HepG2 (cell line): ENCODE measurements around the gene SLC38A3. TPM values are rescaled to one million over a fixed set of nuclear protein-coding genes. Genes with fewer than 3 reads are reported as not detected.

ENCODE experiments used
- ARNT2 ChIP-seq: sonication (generic); formaldehyde crosslinking; IDR thresholded peaks from 2 replicates; pipeline ENCODE4 v1.8.0; 2022; ENCODE audit warnings: mild to moderate bottlenecking, low read depth, missing genetic modification reagents, moderate library complexity
- EHMT2 ChIP-seq: fragments of 200-600 bp; sonication (generic); IDR thresholded peaks from 2 replicates; pipeline ENCODE4 v1.7.0; 2017; ENCODE audit warnings: antibody characterized with exemption, low read depth, low read length, borderline replicate concordance
- GTF2F1 ChIP-seq: fragments of 150-350 bp; IDR thresholded peaks from 2 replicates; pipeline ENCODE4 v1.6.1; 2014; ENCODE audit warnings: low read length
- HBP1 ChIP-seq: IDR thresholded peaks from 2 replicates; pipeline ENCODE4 v1.6.1; 2016; ENCODE audit warnings: low read depth, control low read depth
- HNRNPK ChIP-seq: fragments of 200-400 bp; formaldehyde crosslinking; IDR thresholded peaks from 2 replicates; pipeline ENCODE4 v1.6.1; 2018; ENCODE audit warnings: low read length, low read depth, moderate library complexity, mild to moderate bottlenecking; ENCODE audit not compliant: poor library complexity, severe bottlenecking
- KLF6 ChIP-seq: IDR thresholded peaks from 2 replicates; pipeline ENCODE4 v1.8.0; 2016; ENCODE audit warnings: missing biosample characterization, missing genetic modification reagents
- MEIS2 ChIP-seq: sonication (generic); formaldehyde crosslinking; IDR thresholded peaks from 2 replicates; pipeline ENCODE4 v1.9.0; 2021; ENCODE audit warnings: mild to moderate bottlenecking, missing genetic modification reagents
- MXD4 ChIP-seq: IDR thresholded peaks from 2 replicates; pipeline ENCODE4 v1.6.1; 2016; ENCODE audit warnings: mild to moderate bottlenecking, missing biosample characterization, missing genetic modification reagents
- NCOR1 ChIP-seq: fragments of 200-600 bp; sonication (generic); IDR thresholded peaks from 2 replicates; pipeline ENCODE4 v1.7.0; 2017; ENCODE audit warnings: antibody characterized with exemption, low read length, borderline replicate concordance
- NR2F2 ChIP-seq: IDR thresholded peaks from 2 replicates; pipeline ENCODE4 v1.6.1; 2012; ENCODE audit warnings: low read depth, inconsistent platforms, borderline replicate concordance
- PAWR ChIP-seq: sonication (generic); formaldehyde crosslinking; IDR thresholded peaks from 2 replicates; pipeline ENCODE4 v1.4.0; 2020; ENCODE audit warnings: missing genetic modification reagents, mild to moderate bottlenecking, borderline replicate concordance
- SKIL ChIP-seq: sonication (generic); formaldehyde crosslinking; IDR thresholded peaks from 2 replicates; pipeline ENCODE4 v1.8.0; 2022; ENCODE audit warnings: missing genetic modification reagents, mild to moderate bottlenecking, moderate library complexity, borderline replicate concordance
- SUZ12 ChIP-seq: fragments of 150-350 bp; IDR thresholded peaks from 2 replicates; pipeline ENCODE4 v1.6.1; 2014; ENCODE audit warnings: low read depth, low read length
- TAF15 ChIP-seq: fragments of 200-400 bp; formaldehyde crosslinking; IDR thresholded peaks from one replicate; pipeline ENCODE4 v1.6.1; 2018; ENCODE audit warnings: mild to moderate bottlenecking, low read depth, low read length; ENCODE audit not compliant: poor library complexity, severe bottlenecking
- TERF1 ChIP-seq: sonication (generic); formaldehyde crosslinking; IDR thresholded peaks from 2 replicates; pipeline ENCODE4 v1.8.0; 2022; ENCODE audit warnings: mild to moderate bottlenecking, missing genetic modification reagents, moderate library complexity
- TFAP4 ChIP-seq: sonication (generic); IDR thresholded peaks from 2 replicates; pipeline ENCODE4 v1.6.1; 2016; ENCODE audit warnings: low read depth, borderline replicate concordance
- ZBTB3 ChIP-seq: sonication (generic); formaldehyde crosslinking; IDR thresholded peaks from 2 replicates; pipeline ENCODE4 v1.4.0; 2020; ENCODE audit warnings: low read depth, mild to moderate bottlenecking, moderate library complexity, missing genetic modification reagents, borderline replicate concordance
- ZBTB42 ChIP-seq: sonication (generic); formaldehyde crosslinking; IDR thresholded peaks from 2 replicates; pipeline ENCODE4 v1.5.0; 2020; ENCODE audit warnings: mild to moderate bottlenecking, missing genetic modification reagents
- ZFX ChIP-seq: sonication (generic); formaldehyde crosslinking; IDR thresholded peaks from 2 replicates; pipeline ENCODE4 v1.4.0; 2020; ENCODE audit warnings: mild to moderate bottlenecking, low read depth, missing genetic modification reagents, moderate library complexity
- ZFY ChIP-seq: sonication (generic); formaldehyde crosslinking; IDR thresholded peaks from 2 replicates; pipeline ENCODE4 v1.4.0; 2020; ENCODE audit warnings: missing genetic modification reagents
- ZMAT3 ChIP-seq: sonication (generic); formaldehyde crosslinking; conservative IDR thresholded peaks from 2 replicates; pipeline ENCODE4 v1.7.0; 2021; ENCODE audit warnings: missing genetic modification reagents
- ZNF326 ChIP-seq: sonication (generic); formaldehyde crosslinking; IDR thresholded peaks from 2 replicates; pipeline ENCODE4 v1.4.0; 2020; ENCODE audit warnings: missing genetic modification reagents, borderline replicate concordance
- ZNF543 ChIP-seq: sonication (generic); formaldehyde crosslinking; IDR thresholded peaks from 2 replicates; pipeline ENCODE4 v1.4.0; 2020; ENCODE audit warnings: mild to moderate bottlenecking, missing genetic modification reagents
- ZNF883 ChIP-seq: sonication (generic); formaldehyde crosslinking; IDR thresholded peaks from 2 replicates; pipeline ENCODE4 v1.5.1; 2020; ENCODE audit warnings: mild to moderate bottlenecking, missing genetic modification reagents; ENCODE audit errors: not compliant biosample characterization
- polyA plus RNA-seq, 8 experiments: library from polyadenylated mRNA; depleted of rRNA in 3 of 8; stranded (reverse) in 7 of 8; unstranded in 1 of 8; fragments of >200 nt; fragmentation: Illumina TruSeq in 4 of 8; extraction: Trizol in 4 of 8; gene quantifications; 2 replicates each; pipeline versions ENCODE4 v1.2.1 to v1.2.3, GENCODE V29; 2011 to 2016; ENCODE audit warnings: low read depth in 4 of 8, missing spikeins in 1 of 8, mixed read lengths in 1 of 8; ENCODE audit not compliant: insufficient read depth in 1 of 8
- total RNA-seq, 5 experiments: library from RNA; depleted of rRNA; stranded (reverse); fragments of >200 nt; fragmentation: Illumina TruSeq; extraction: Trizol; gene quantifications; 2 replicates each; pipeline ENCODE4 v1.2.3, GENCODE V29; 2016; ENCODE audit warnings: low read depth in 1 of 5

The SLC38A3 gene
- total and polyA plus RNA-seq, 2 of the 13 experiments (the other 11 are each of a cell fraction or from before 2014, with no cell fraction given) = 29.8 to 164 TPM

GRCh38 chr3:50245831-50246516 is 40.9 kb downstream of the SLC38A3 start (continued):
- no peak for TF ChIP-seq ZNF543
- no peak for TF ChIP-seq SUZ12
- TF ChIP-seq ZNF883 = no peak
- TF ChIP-seq GTF2F1 = no peak
- no peak for TF ChIP-seq EHMT2
- 0 out of 2 replicates have a peak, but pooled peaks have one; percentile 9 for TF ChIP-seq TFAP4
- TF ChIP-seq SKIL = no peak
- TF ChIP-seq TAF15 = no peak
- TF ChIP-seq ZFX = no peak; the same call in 1 of the 2 replicates
- TF ChIP-seq NR2F2 = no peak
- 0 out of 2 replicates have a peak, but pooled peaks have one; percentile 41 for TF ChIP-seq KLF6
- no peak for TF ChIP-seq ZBTB3 (CRISPR knock-in tag)
- no peak for TF ChIP-seq NCOR1
- no peak for TF ChIP-seq ZNF326
- no peak for TF ChIP-seq HBP1 (CRISPR knock-in tag)
- TF ChIP-seq ZBTB42 (CRISPR knock-in tag) = no peak
- TF ChIP-seq MXD4 (CRISPR knock-in tag) = 0 out of 2 replicates have a peak, but pooled peaks have one; percentile 25
- TF ChIP-seq MEIS2 (CRISPR knock-in tag) = peak; percentile 65; the same call in 1 of the 2 replicates
- 0 out of 2 replicates have a peak, but pooled peaks have one; percentile 16 for TF ChIP-seq ZFY
- TF ChIP-seq HNRNPK = no peak
- TF ChIP-seq PAWR (CRISPR knock-in tag) = no peak
- TF ChIP-seq TERF1 = no peak
- 0 out of 2 replicates have a peak, but pooled peaks have one; percentile 38 for TF ChIP-seq ZMAT3
- no peak for TF ChIP-seq ARNT2
